ENCODE data around the gene CYB5R2.

CYB5R2 gene

DNA sequence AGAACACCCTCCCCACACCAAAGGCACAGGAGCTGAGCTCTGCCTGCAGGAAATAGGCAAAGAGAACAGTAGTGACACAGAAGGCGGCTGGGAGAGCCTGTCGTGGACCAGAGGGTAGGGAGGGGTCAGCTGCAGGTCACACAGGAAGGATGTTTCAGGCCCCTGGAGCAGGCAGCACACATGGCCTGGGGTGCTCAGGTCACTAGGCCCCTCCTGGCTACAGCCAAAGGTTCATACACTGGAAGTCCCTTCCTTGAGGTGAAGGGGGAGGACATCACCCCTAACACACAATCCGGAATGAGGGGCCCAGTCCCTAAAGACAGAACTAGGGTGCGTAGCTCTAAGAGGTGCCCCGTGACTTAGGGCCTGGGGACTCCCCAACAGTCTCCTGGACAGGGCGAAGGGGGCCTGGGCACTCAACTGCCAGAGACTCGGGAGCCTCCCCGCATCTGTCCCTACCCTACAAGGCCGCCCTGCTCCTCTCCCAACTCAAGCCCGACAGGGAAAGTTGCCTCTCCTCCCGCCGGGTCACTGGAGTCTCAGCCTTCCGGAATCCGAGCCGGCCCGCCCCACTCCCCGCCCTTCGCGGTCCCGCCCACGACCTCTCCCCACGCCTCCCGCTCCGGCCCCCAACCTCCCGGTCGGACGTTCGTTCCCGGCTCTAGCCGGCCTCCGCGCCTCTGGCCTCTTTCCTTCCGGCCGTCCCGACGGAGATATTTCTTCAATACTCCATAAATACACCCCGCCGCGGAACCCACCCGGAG lies at the start of gene CYB5R2:
TSS of gene CYB5R2 (minus strand) at position 541 of the 764 bp plus-strand sequence. CDS start 675 bp downstream, outside the sequence.
- H3K79me2 ChIP-seq (ENCODE audit: low read length), result peaks cover 33% of the 10 kb centered on the region
- peaks cover 13% of the 10 kb centered on the region for H3K9me3 ChIP-seq (ENCODE audit: insufficient read depth, low read length)
- H3K4me1 ChIP-seq (ENCODE audit: low read length), result peaks cover 54% of the 10 kb centered on the region
- peaks cover 62% of the 10 kb centered on the region for H3K36me3 ChIP-seq (replicated peaks; ENCODE audit: low read depth, low read length)
- peak within 1 kb of the TSS; percentile 98 for H3K27ac ChIP-seq (ENCODE audit: low read length)
- H3K4me3 ChIP-seq (ENCODE audit: low read length), result peak within 1 kb of the TSS; percentile 87
- peak within 1 kb of the TSS; percentile 20 for H2AFZ ChIP-seq (ENCODE audit: low read depth, low read length)
- H4K20me1 ChIP-seq (ENCODE audit: insufficient read depth, low read length), result no peaks in the 10 kb centered on the region
- TF ChIP-seq EZH2phosphoT487 (IDR thresholded peaks at IDR 0.05; ENCODE audit: low read depth), result no peak
- TF ChIP-seq, protein P1, sequence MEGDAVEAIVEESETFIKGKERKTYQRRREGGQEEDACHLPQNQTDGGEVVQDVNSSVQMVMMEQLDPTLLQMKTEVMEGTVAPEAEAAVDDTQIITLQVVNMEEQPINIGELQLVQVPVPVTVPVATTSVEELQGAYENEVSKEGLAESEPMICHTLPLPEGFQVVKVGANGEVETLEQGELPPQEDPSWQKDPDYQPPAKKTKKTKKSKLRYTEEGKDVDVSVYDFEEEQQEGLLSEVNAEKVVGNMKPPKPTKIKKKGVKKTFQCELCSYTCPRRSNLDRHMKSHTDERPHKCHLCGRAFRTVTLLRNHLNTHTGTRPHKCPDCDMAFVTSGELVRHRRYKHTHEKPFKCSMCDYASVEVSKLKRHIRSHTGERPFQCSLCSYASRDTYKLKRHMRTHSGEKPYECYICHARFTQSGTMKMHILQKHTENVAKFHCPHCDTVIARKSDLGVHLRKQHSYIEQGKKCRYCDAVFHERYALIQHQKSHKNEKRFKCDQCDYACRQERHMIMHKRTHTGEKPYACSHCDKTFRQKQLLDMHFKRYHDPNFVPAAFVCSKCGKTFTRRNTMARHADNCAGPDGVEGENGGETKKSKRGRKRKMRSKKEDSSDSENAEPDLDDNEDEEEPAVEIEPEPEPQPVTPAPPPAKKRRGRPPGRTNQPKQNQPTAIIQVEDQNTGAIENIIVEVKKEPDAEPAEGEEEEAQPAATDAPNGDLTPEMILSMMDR (IDR thresholded peaks at IDR 0.05; ENCODE audit: low read depth, low read length), result no peak
- peak within 1 kb of the TSS; percentile 97 for H3K9ac ChIP-seq (ENCODE audit: low read length)
- H3K4me2 ChIP-seq (ENCODE audit: low read length), result peak within 1 kb of the TSS; percentile 98
- no peaks in the 10 kb centered on the region for H3K27me3 ChIP-seq (ENCODE audit: low read depth, low read length)

DNA sequence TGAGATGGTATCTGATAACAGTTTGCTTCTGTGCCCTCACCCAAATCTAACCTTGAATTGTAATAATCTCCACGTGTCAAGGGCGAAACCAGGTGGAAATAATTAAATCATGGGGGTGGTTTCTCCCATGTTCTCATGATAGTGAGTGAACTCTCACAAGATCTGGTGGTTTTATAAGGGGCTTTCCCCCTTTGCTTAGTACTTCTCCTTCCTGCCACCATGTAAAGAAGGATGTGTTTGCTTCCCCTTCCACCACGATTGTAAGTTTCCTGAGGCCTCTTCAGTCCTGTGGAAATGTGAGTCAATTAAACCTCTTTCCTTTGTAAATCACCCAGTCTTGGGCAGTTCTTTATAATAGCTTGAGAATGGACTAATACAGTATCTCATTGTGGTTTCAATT lies 41.5 kb upstream of the CYB5R2 start:
- Histone ChIP-seq H3K4me3 (ENCODE audit: low read length) (no peak overlapping the region), H3K36me3 (replicated peaks; ENCODE audit: low read depth, low read length) (peaks cover 4% of the 10 kb centered on the region), H3K4me1 (ENCODE audit: low read length) (peaks cover 12% of the 10 kb centered on the region), H3K9ac (ENCODE audit: low read length) (no peak overlapping the region), H3K9me3 (ENCODE audit: insufficient read depth, low read length) (peaks cover 12% of the 10 kb centered on the region), H4K20me1 (ENCODE audit: insufficient read depth, low read length) (no peaks in the 10 kb centered on the region), H3K27ac (ENCODE audit: low read length) (peak overlapping the region; percentile 60; the same call in 1 of the 2 replicates), H3K27me3 (ENCODE audit: low read depth, low read length) (no peaks in the 10 kb centered on the region), H3K4me2 (ENCODE audit: low read length) (peak overlapping the region; percentile 14; the same call in 1 of the 2 replicates), H3K79me2 (ENCODE audit: low read length) (no peaks in the 10 kb centered on the region), H2AFZ (ENCODE audit: low read depth, low read length) (no peak overlapping the region)
- no peak for TF ChIP-seq EZH2phosphoT487 (IDR thresholded peaks at IDR 0.05; ENCODE audit: low read depth)

DNA sequence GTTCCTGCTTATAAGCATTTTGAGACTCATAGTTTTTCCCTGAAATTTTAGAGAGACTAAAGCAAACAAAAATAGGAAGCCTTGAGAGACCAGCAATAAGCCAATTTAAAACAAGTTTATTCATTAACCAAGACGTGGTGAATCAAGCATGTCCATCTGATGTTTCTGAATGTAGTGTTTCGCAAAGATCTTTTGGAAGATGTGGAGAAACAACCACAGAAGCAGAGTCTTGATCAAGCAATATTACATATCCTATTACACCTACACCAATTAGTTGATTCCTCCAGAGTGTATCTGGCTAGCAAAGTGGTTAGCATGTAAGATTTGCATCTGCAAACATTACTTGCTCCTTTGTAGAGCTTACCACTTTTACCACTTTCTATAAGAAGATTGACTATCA lies 33.1 kb upstream of the CYB5R2 start, which contains the start of gene OVCH2:
TSS of gene OVCH2 (minus strand) at position 101 of the 400 bp plus-strand sequence. CDS start at position 18, 83 bp downstream.
- no peak for TF ChIP-seq EZH2phosphoT487 (IDR thresholded peaks at IDR 0.05; ENCODE audit: low read depth)
- TF ChIP-seq, protein P1 (IDR thresholded peaks at IDR 0.05; ENCODE audit: low read depth, low read length), result no peak
- Histone ChIP-seq H3K27ac (ENCODE audit: low read length) (no peak within 1 kb of the TSS), H3K27me3 (ENCODE audit: low read depth, low read length) (peaks cover 9% of the 10 kb centered on the region; the same call in 1 of the 2 replicates), H3K36me3 (replicated peaks; ENCODE audit: low read depth, low read length) (no peaks in the 10 kb centered on the region), H2AFZ (ENCODE audit: low read depth, low read length) (no peak within 1 kb of the TSS), H3K9me3 (ENCODE audit: insufficient read depth, low read length) (no peaks in the 10 kb centered on the region), H3K4me3 (ENCODE audit: low read length) (no peak within 1 kb of the TSS), H3K4me2 (ENCODE audit: low read length) (no peak within 1 kb of the TSS), H3K9ac (ENCODE audit: low read length) (no peak within 1 kb of the TSS), H3K79me2 (ENCODE audit: low read length) (no peaks in the 10 kb centered on the region), H3K4me1 (ENCODE audit: low read length) (no peaks in the 10 kb centered on the region), H4K20me1 (ENCODE audit: insufficient read depth, low read length) (no peaks in the 10 kb centered on the region)

DNA sequence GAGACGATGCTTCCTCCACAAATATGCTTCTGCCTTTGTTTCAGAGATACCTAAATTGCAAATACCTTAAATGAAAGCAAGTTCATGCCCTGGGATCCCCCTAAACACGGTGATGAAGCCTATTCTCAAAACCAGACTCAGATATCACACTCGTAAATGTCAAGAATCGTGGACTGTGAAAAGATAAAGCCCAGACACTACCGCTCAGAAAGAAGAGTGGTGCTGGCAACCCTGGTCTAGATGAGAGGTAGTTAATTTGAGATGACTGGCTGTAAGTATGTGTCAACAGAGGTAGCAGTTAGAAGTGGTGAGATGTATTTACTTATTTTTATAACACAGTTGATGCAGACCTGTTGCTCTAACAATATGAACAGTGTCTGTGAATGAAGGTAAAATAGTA lies 30.4 kb upstream of the CYB5R2 start:
- H3K27me3 ChIP-seq (ENCODE audit: low read depth, low read length), result peaks cover 9% of the 10 kb centered on the region; the same call in 1 of the 2 replicates
- no peaks in the 10 kb centered on the region for H4K20me1 ChIP-seq (ENCODE audit: insufficient read depth, low read length)
- H2AFZ ChIP-seq (ENCODE audit: low read depth, low read length), result no peak overlapping the region
- no peaks in the 10 kb centered on the region for H3K9me3 ChIP-seq (ENCODE audit: insufficient read depth, low read length)
- no peak overlapping the region for H3K4me3 ChIP-seq (ENCODE audit: low read length)
- no peak overlapping the region for H3K4me2 ChIP-seq (ENCODE audit: low read length)
- no peak overlapping the region for H3K27ac ChIP-seq (ENCODE audit: low read length)
- H3K9ac ChIP-seq (ENCODE audit: low read length), result no peak overlapping the region
- H3K79me2 ChIP-seq (ENCODE audit: low read length), result no peaks in the 10 kb centered on the region
- no peak for TF ChIP-seq EZH2phosphoT487 (IDR thresholded peaks at IDR 0.05; ENCODE audit: low read depth)
- TF ChIP-seq, protein P1 (IDR thresholded peaks at IDR 0.05; ENCODE audit: low read depth, low read length), result no peak
- no peaks in the 10 kb centered on the region for H3K4me1 ChIP-seq (ENCODE audit: low read length)
- no peaks in the 10 kb centered on the region for H3K36me3 ChIP-seq (replicated peaks; ENCODE audit: low read depth, low read length)
